GM12878 (cell line): ENCODE data around the gene PIGU. TPM values are rescaled to one million over a fixed set of nuclear protein-coding genes. Genes with fewer than 3 reads are reported as not detected.

ENCODE experiments used
- ATAC-seq: fragments of 200-7000 bp; cut with Tn5 transposase; 3 replicates; pipeline ENCODE4 v1.9.1; 2020; ENCODE audit warnings: mild to moderate bottlenecking, moderate library complexity
- BruUV-seq: library from RNA; stranded (reverse); fragments of 400-500 nt; replicated peaks from 2 replicates; lab custom pipeline; 2021; lab: Mats Ljungman, UMichigan
- CTCF ChIA-PET: fragments of 300-600 bp; sonication (Branson Sonifier 250); formaldehyde crosslinking; extraction: SDS; loops from one replicate; lab custom pipeline; 2021; ENCODE audit warnings: inconsistent platforms; lab: Yijun Ruan, JAX
- POLR2A ChIA-PET: fragments of 350-600 bp; formaldehyde crosslinking; extraction: SDS; loops from one replicate; lab custom pipeline; 2021; ENCODE audit warnings: inconsistent platforms; lab: Charles Lee
- RAD21 ChIA-PET: fragments of 300-600 bp; sonication (Branson Sonifier 250); formaldehyde crosslinking; loops from one replicate; lab custom pipeline; 2023; ENCODE audit warnings: antibody characterized with exemption; ENCODE audit not compliant: unreplicated experiment; lab: Charles Lee
- SMC1A ChIA-PET: fragments of 300-600 bp; sonication (Branson Sonifier 250); formaldehyde crosslinking; loops from one replicate; lab custom pipeline; 2023; ENCODE audit not compliant: unreplicated experiment, uncharacterized antibody; lab: Charles Lee
- DNase-seq: peaks from one replicate; pipeline ENCODE4 v3.0.0-alpha.2; 2011; ENCODE audit warnings: low read depth, low spot score
- FAIRE-seq: peaks from 3 replicates; lab custom pipeline; 2011; peaks lifted over from hg19 to GRCh38; lab: Jason Lieb, UNC
- H2AFZ ChIP-seq: 2 replicates; pipeline ENCODE4 v1.6.0; 2011; ENCODE audit warnings: low read depth, low read length, control low read depth; ENCODE audit not compliant: control insufficient read depth
- H3K27ac ChIP-seq: 2 replicates; pipeline ENCODE4 v1.5.1; 2011; ENCODE audit warnings: control low read depth; ENCODE audit not compliant: control insufficient read depth, insufficient read depth
- H3K27me3 ChIP-seq, 2 experiments: replicated peaks in 1 of 2; 2 replicates each; pipeline versions ENCODE4 v1.6.0 to v1.6.1; 2011; ENCODE audit warnings: low read length in 1 of 2; ENCODE audit not compliant: control insufficient read depth in 2 of 2, insufficient read depth in 2 of 2
- H3K36me3 ChIP-seq, 2 experiments: 2 replicates each; pipeline ENCODE4 v1.5.1; 2011; ENCODE audit warnings: low read length in 1 of 2; ENCODE audit not compliant: control insufficient read depth in 2 of 2, insufficient read depth in 2 of 2
- H3K4me1 ChIP-seq: 2 replicates; pipeline ENCODE4 v1.6.1; 2011; ENCODE audit warnings: mild to moderate bottlenecking, low read length, moderate library complexity, mixed read lengths; ENCODE audit not compliant: control insufficient read depth, insufficient read depth
- H3K4me2 ChIP-seq: 2 replicates; pipeline ENCODE4 v1.6.0; 2011; ENCODE audit warnings: control low read depth; ENCODE audit not compliant: control insufficient read depth, insufficient read depth
- H3K4me3 ChIP-seq: fragments of 200-600 bp; sonication (generic); 2 replicates; pipeline ENCODE4 v1.5.1; 2016
- H3K79me2 ChIP-seq: 2 replicates; pipeline ENCODE4 v1.6.0; 2011; ENCODE audit warnings: low read length; ENCODE audit not compliant: control insufficient read depth, insufficient read depth
- H3K9ac ChIP-seq: 2 replicates; pipeline ENCODE4 v1.8.0; 2011; ENCODE audit warnings: low read length, control low read depth, mixed read lengths; ENCODE audit not compliant: control insufficient read depth, insufficient read depth
- H3K9me3 ChIP-seq: replicated peaks from 3 replicates; pipeline ENCODE4 v1.5.1; 2011; ENCODE audit warnings: mild to moderate bottlenecking, low read length; ENCODE audit not compliant: control insufficient read depth, insufficient read depth
- H4K20me1 ChIP-seq: 2 replicates; pipeline ENCODE4 v1.6.0; 2011; ENCODE audit not compliant: control insufficient read depth, insufficient read depth
- BMI1 ChIP-seq: fragments of 450-650 bp; IDR thresholded peaks from 2 replicates; pipeline ENCODE4 v1.6.1; 2016; ENCODE audit warnings: mild to moderate bottlenecking, moderate library complexity, borderline replicate concordance
- CTCF ChIP-seq, 3 experiments: IDR thresholded peaks in 2 of 3; conservative IDR thresholded peaks in 1 of 3; 2 replicates each; pipeline ENCODE4 v1.5.1; 2011; ENCODE audit warnings: low read depth in 3 of 3, low read length in 3 of 3, mild to moderate bottlenecking in 3 of 3, control low read depth in 2 of 3, moderate library complexity in 2 of 3, inconsistent platforms in 1 of 3, mixed read lengths in 1 of 3; ENCODE audit not compliant: control insufficient read depth in 2 of 3, insufficient read depth in 1 of 3; ENCODE audit errors: extremely low read depth in 1 of 3
- EED ChIP-seq: sonication (generic); IDR thresholded peaks from 2 replicates; pipeline ENCODE4 v1.6.1; 2016; ENCODE audit warnings: antibody characterized with exemption, low read depth
- FOXK2 ChIP-seq: fragments of 450-650 bp; IDR thresholded peaks from 2 replicates; pipeline ENCODE4 v1.6.1; 2017; ENCODE audit warnings: mild to moderate bottlenecking, moderate library complexity
- IKZF1 ChIP-seq: fragments of 450-650 bp; conservative IDR thresholded peaks from 2 replicates; pipeline ENCODE4 v1.6.1; 2017; ENCODE audit warnings: antibody characterized with exemption, mild to moderate bottlenecking
- LARP7 ChIP-seq: fragments of 450-650 bp; IDR thresholded peaks from 2 replicates; pipeline ENCODE4 v1.6.1; 2017; ENCODE audit warnings: mild to moderate bottlenecking
- MLLT1 ChIP-seq: fragments of 450-650 bp; IDR thresholded peaks from 2 replicates; pipeline ENCODE4 v1.6.1; 2016; ENCODE audit warnings: mild to moderate bottlenecking
- NKRF ChIP-seq: fragments of 450-650 bp; conservative IDR thresholded peaks from 2 replicates; pipeline ENCODE4 v1.6.1; 2017; ENCODE audit warnings: mild to moderate bottlenecking, moderate library complexity
- NR2C2 ChIP-seq: IDR thresholded peaks from 2 replicates; pipeline ENCODE4 v1.6.1; 2011; ENCODE audit warnings: borderline replicate concordance, low read depth; ENCODE audit not compliant: control insufficient read depth, insufficient read length
- TAF1 ChIP-seq: IDR thresholded peaks from 2 replicates; pipeline ENCODE4 v1.6.1; 2011; ENCODE audit warnings: mild to moderate bottlenecking, low read depth, low read length, borderline replicate concordance
- WRNIP1 ChIP-seq: IDR thresholded peaks from 2 replicates; pipeline ENCODE4 v1.6.1; 2011; ENCODE audit warnings: low read depth, low read length, improper control_type of control experiment, borderline replicate concordance
- ZBTB33 ChIP-seq: fragments of 450-650 bp; IDR thresholded peaks from 2 replicates; pipeline ENCODE4 v1.6.1; 2017; ENCODE audit warnings: mild to moderate bottlenecking
- ZBTB4 ChIP-seq: fragments of 450-650 bp; formaldehyde crosslinking; IDR thresholded peaks from 2 replicates; pipeline ENCODE4 v1.4.0; 2022; ENCODE audit warnings: mild to moderate bottlenecking, moderate library complexity
- ZNF217 ChIP-seq: fragments of 450-650 bp; IDR thresholded peaks from 2 replicates; pipeline ENCODE4 v1.6.1; 2017; ENCODE audit warnings: antibody characterized with exemption, mild to moderate bottlenecking
- ZNF274 ChIP-seq: IDR thresholded peaks from one replicate; pipeline ENCODE4 v1.8.0; 2011; ENCODE audit not compliant: insufficient read length, insufficient read depth
- WGBS: methylation state at CpG from one replicate; pipeline ENCODE4 v1.1.6; 2016; ENCODE audit warnings: low lambda C conversion rate; ENCODE audit not compliant: insufficient replicate concordance, insufficient coverage; ENCODE audit errors: missing lambda C conversion rate; 5-methylcytosine and 5-hydroxymethylcytosine counted together
- in situ Hi-C: fragments of 300-500 bp; cut with MboI; formaldehyde crosslinking; loops from 9 replicates; pipeline ENCODE4 v1.14.3; 2018; ENCODE audit warnings: mixed read lengths
- intact Hi-C: fragments of 100-400 bp; cut with micrococcal nuclease; formaldehyde crosslinking; loops from one replicate; pipeline ENCODE4 v1.14.2; 2022; ENCODE audit not compliant: unreplicated experiment
- polyA plus RNA-seq, 11 experiments: library from polyadenylated mRNA; depleted of rRNA in 4 of 11; unstranded in 6 of 11; stranded (reverse) in 5 of 11; fragments of >200 nt; fragmentation: Nextera tagmentation in 4 of 11; fragmentation: Illumina TruSeq in 1 of 11; extraction: Ambion mirVana in 4 of 11; extraction: Trizol in 1 of 11; gene quantifications; 1 replicate in 1 of 11; 2 replicates in 10 of 11; pipeline versions ENCODE4 v1.2.1 to v1.2.3, GENCODE V29; 2011 to 2016; ENCODE audit warnings: inconsistent platforms in 2 of 11, missing spikeins in 2 of 11, low read depth in 1 of 11
- total RNA-seq, 4 experiments: library from RNA; depleted of rRNA in 3 of 4; stranded (reverse); fragments of >200 nt in 3 of 4; fragmentation: Illumina TruSeq in 1 of 4; extraction: Trizol in 1 of 4; gene quantifications; 2 replicates each; pipeline versions ENCODE4 v1.2.1 to v1.2.3, GENCODE V29; 2013 to 2021

Gene PIGU
- total and polyA plus RNA-seq, 10 of the 15 experiments (the other 5 are each of a cell fraction or from before 2014, with no cell fraction given) = 4.1 to 88.2 (median 25.0) TPM

- Histone ChIP-seq H3K9me3 (no peaks in the 10 kb centered on the region), H3K9ac (no peak overlapping the region), H3K27ac (no peak overlapping the region), H3K4me3 (no peak overlapping the region), H3K4me2 (no peak overlapping the region), H4K20me1 (no peaks in the 10 kb centered on the region), H3K4me1 (no peaks in the 10 kb centered on the region), H3K36me3 (peaks cover 0 to 6% of the 10 kb centered on the region in 2 experiments; a peak in 3 of 4 replicates), H3K79me2 (no peaks in the 10 kb centered on the region), H3K27me3 (no peaks in the 10 kb centered on the region), H2AFZ (no peak overlapping the region)
- ChIA-PET SMC1A (no interaction called here), CTCF (no interaction called here), POLR2A (no interaction called here), RAD21 (no interaction called here)
- WGBS = 100% methylated on average over 3 of the region's 3 CpGs
- DNase-seq (no peak), FAIRE-seq (no peak), ATAC-seq (no peak)
- in situ Hi-C loops = no loop called here
- no TSS peak for BruUV-seq
- intact Hi-C loops = no loop called here
- TF ChIP-seq MLLT1 (no peak), EED (no peak), ZNF274 (no peak), FOXK2 (no peak), CTCF (IDR thresholded peaks at IDR 0.05 in 2 of 3, conservative IDR thresholded peaks at IDR 0.05 in 1 of 3; ENCODE audit: control insufficient read depth in 2 of 3, extremely low read depth in 1 of 3, insufficient read depth in 1 of 3, low read depth in 3 of 3, low read length in 3 of 3) (no peak), TAF1 (no peak), ZBTB33 (no peak), IKZF1 (no peak), LARP7 (no peak), NR2C2 (no peak), ZBTB4 (CRISPR knock-in tag) (no peak), BMI1 (no peak), NKRF (no peak), ZNF217 (no peak), WRNIP1 (no peak)
These were observed 38.4 kb downstream of the PIGU start for GRCh38 chr20:34638532-34638931.
